GM12875 (cell line): ENCODE results near the gene KLF6.

Experiments used
- H3K4me3 ChIP-seq: one replicate; pipeline ENCODE4 v1.5.1; 2011; ENCODE audit warnings: low read depth, low read length, control low read depth
- CTCF ChIP-seq: IDR thresholded peaks from 2 replicates; pipeline ENCODE4 v1.5.1; 2011; ENCODE audit warnings: low read depth, mild to moderate bottlenecking, control low read depth, inconsistent platforms, low read length, moderate library complexity, borderline replicate concordance; ENCODE audit not compliant: insufficient read depth

The KLF6 gene

GRCh38 chr10:3754727-3755439 lies 30.1 kb downstream of the KLF6 start:
- no peak for TF ChIP-seq CTCF
- no peak overlapping the region for H3K4me3 ChIP-seq

DNA sequence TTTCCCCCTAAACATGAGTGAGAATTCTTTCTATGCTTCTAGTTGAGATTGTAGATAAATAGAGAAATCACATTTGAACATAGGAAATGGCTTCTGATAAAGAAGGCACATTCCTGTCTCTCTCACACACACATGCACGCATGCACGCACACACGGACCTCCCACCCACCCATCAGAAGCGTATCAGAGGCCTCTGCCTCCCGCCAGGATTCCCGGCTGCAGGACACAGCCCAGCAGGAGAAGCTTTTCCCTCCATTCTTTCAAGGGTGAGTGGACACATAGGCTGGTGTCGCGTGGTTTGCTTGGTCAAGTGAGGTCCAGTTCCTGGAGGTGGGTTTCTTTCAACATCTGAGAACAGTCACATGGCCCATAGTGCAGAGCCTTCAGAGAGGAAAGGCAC lies 34.2 kb downstream of the KLF6 start:
- no peak for TF ChIP-seq CTCF
- no peak overlapping the region for H3K4me3 ChIP-seq

DNA sequence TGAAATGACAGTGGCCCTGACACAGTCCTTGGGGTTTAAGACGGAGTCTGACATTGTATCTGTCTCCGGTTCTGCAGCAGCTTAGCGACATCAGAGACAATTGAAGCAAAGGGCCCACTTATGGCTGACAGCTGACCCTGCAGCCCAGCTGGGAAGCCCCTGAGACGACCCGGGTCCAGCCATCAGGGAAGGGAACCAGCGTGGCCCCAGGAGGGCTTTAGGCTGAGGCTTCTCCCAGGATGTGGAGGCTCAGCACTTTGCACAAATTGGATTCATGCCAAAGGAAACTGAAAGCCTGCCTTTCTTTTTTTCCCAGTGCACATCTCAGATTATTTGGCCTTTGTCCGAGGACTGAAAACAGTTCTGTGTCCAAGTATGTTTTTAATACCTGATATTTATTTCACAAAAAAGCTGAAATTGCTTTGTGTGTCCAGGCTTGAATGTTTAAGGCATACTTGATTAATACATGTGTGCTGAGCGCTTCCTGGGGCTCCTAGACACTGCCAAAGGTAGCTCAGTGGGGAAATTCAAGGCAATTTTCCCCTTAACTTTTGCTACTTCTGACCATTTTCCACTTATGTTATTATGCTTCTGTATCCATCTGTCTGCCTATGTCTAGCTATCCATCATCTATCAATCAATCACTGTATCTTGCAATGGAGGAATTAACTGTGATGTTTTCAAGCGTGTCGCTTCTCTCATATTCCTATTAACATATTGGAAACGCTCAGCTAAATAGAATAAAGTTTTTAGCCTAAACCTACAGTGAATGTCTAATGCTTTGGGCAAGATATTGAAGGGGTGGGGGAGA lies 34.8 kb downstream of the KLF6 start:
- no peak overlapping the region for H3K4me3 ChIP-seq
- no peak for TF ChIP-seq CTCF

- no peak overlapping the region for H3K4me3 ChIP-seq
- TF ChIP-seq CTCF = no peak
Measured at GRCh38 chr10:3749600-3749999, 35.4 kb downstream of the KLF6 start.

GRCh38 chr10:3749011-3749410 lies 36.0 kb downstream of the KLF6 start:
- H3K4me3 ChIP-seq = no peak overlapping the region
- TF ChIP-seq CTCF = no peak

DNA sequence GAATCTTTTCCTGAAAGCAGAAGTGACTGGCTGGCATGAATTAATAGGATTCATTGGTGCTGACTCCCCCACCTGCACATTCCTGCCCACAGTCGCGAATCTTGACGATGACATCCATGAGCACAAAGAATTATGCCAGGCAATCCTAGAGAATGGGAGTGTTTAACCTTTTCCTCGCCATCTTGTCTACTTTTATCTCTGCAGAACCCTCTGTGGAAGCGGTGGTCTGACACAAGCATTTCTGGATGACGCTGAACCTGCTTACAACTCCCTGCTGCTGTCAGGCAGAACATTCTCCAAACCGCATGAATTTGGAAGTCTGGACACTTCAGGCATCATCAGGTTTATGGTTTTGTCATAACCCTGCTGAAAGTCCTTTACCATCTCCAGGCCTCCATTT lies 36.5 kb downstream of the KLF6 start:
- TF ChIP-seq CTCF = no peak
- H3K4me3 ChIP-seq = no peak overlapping the region

DNA sequence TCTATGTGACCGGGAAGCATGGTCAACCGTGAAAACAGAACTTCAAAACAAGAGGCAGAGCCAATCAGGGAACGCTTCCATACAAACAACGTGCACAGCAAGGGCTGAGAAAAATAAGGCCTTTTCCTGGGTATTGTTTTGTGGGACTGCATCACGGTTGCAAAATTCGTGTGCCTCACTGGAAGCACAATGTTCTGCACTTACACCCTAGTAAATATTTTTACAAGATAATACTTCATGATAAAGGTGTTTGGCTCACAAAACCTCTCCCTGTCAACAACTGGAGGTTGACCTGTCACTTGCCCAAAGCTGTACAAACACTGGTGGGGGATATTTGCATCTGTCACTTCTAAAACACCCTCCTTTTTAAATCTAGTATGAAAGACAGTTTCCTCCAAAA lies 37.0 kb downstream of the KLF6 start:
- no peak for TF ChIP-seq CTCF

More for the DNA sequence above, 37.0 kb downstream of the KLF6 start:
- H3K4me3 ChIP-seq = no peak overlapping the region
